LHCN-M2 (cell line): ENCODE measurements around the gene KCNIP4. TPM values are rescaled to one million over a fixed set of nuclear protein-coding genes. Genes with fewer than 3 reads are reported as not detected.

Experiments
- DNase-seq: peaks from one replicate; pipeline ENCODE4 v3.0.0-alpha.2; 2012; ENCODE audit warnings: low read depth
- total RNA-seq: library from RNA; depleted of rRNA; stranded (reverse); fragments of >200 nt; gene quantifications from 2 replicates; pipeline ENCODE4 v1.2.3, GENCODE V29; 2014

The KCNIP4 gene
- total RNA-seq, 1 experiment from 2014 or later, result not detected

GRCh38 chr4:21692241-21692640 is 256.3 kb downstream of the KCNIP4 start:
- no peak for DNase-seq

GRCh38 chr4:21688596-21689265 is 259.8 kb downstream of the KCNIP4 start:
- DNase-seq, result no peak

DNA sequence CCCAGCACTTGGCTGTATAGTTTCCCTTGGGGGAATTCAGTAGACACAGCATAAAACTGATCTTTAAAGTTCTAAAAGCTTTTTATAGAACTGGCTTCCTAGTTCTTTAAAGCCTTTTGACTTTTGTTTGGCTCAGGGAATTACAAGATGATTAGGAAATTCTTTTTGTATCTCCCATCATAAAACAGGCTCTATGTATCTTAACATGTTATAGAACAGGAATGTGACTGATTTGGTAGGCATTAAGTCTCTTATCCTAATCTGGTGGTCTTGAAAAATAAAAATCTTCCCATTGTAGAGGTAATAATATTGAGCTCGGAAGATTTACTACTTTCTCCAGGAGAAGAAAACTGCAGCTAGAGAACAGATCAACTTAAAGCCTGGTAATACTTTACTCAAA is 262.7 kb downstream of the KCNIP4 start:
- no peak for DNase-seq

DNA sequence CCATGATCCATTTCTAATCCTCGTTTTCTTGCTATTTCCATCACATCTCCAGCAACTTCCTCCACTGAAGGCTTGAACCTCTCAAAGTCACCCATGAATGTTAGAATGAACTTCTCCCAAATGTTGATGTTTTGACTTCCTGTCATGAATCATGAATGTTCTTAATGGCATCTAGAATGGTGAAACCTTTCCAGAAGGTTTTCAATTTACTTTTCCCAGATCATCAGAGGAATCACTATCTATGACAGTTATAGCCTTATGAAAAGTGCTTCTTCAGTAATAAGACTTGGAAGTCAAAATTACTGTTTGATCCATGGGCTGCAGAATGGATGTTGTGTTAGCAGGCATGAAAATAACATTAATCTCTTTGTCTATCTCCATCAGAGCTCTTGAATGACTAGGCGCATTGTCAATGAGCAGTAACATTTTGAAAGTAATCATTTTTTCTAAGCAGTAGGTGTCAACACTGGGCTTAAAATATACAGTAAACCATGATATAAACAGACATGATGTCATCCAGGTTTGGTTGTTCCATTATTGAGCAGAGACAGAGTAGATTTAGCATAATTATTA is 268.2 kb downstream of the KCNIP4 start:
- DNase-seq, result no peak

DNA sequence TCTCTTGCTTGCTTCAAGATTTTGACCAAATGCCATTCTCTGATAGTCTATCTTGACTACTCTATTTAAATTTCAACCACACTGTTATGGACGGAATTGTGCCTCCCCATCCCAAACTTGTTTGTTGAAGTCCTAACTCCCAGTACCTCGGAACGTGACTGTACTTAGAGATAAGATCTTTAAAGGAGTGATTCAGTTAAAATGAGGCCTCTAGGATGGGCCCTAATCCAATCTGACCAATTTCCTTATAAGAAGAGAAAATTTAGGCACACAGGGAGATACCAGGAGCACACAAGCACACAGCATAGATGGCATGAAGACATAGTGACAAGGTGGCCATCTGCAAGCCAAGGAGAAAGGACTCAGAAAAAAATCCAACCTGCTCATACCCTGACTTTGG is 269.9 kb downstream of the KCNIP4 start:
- DNase-seq, result no peak

DNA sequence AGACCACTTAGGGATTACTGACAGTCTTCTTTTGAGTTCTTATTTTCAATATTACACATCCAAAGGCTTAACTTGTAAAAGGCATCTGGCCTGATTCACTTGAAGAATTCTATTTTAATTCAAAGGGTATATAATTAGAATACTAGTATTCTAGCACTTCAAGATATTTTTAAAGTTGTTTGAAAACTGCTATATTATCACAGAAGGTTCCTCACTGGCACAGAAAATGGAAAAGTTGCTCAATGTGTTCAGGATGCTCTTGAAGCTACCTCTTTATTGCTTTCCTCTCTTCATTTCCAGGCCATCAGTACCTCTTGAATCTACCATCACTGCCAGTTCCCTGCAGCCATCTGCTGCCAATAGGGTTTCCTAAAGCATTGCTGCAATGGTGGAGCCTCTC is 271.4 kb downstream of the KCNIP4 start:
- DNase-seq, result no peak

DNA sequence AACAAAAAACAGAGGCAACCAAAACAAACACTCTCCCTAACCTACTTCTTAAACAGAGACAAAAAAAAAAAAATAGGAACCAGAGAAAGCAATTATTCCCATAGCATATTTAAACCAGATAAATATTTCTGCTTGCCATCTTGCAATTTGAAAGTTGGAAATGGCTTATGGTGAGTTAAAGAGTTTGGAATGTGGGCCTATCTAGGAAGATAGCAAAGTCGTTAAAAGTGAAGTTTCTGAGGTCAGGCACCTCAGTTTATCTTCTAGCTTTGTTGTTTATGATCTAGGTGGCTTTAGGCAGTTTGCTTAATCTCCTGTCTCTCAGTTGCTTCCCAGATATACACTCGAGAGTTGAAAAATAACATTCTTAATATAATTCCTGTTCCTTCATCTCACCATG is 284.2 kb downstream of the KCNIP4 start:
- no peak for DNase-seq

DNA sequence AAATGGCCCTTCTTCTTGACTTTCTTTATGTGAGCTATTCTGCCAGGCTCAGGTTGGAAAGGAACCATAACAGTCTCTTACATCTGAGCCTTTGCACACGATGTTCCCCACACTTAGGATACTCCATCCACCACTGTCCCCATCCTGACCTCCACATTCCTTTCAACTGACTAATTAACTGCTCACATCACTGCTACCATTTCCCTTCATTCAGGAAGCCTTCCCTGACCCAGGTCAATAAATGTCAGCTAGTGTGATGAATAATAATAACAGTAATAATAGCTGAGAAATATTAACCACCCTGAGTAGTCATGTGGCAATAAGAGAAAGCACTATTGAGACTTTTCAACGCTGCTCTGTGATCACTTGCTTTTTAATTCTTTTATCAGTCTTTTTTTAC is 291.7 kb downstream of the KCNIP4 start:
- DNase-seq, result peak; percentile 86

GRCh38 chr4:21655031-21655430 is 293.5 kb downstream of the KCNIP4 start:
- no peak for DNase-seq

- no peak for DNase-seq
Observed at GRCh38 chr4:21652508-21653231, 295.9 kb downstream of the KCNIP4 start.

DNA sequence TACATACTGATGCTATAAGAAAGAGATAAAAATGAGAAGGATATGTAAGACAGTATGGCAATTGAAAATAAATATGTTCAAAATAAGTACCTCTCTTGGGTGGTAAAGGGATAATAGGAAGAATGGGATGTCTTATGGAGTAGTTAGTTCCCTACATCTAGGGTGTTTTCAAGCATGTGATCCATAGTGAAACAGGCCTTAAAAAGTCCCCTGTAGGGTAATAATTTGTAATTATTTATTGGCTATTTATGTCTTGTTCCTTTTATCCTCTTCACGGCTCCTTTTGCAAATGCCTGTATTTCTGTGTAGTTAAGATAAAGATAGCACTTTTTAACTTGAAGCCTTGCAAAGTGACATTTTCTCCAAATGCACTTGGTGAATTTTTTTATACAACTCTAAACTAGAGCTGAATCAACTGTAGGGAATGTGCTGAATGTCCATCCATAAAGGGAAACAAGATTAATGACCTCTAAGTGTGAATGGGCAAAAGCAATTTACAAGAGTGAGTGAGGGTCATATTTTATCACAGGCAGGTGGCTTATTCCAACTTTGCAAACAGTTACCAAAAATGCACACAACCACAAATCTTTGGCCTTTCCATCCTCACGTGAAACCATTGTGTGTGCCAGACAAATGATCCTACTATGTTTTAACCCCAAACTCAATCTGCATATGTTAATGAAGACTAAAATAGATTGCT is 299.0 kb downstream of the KCNIP4 start:
- no peak for DNase-seq

DNA sequence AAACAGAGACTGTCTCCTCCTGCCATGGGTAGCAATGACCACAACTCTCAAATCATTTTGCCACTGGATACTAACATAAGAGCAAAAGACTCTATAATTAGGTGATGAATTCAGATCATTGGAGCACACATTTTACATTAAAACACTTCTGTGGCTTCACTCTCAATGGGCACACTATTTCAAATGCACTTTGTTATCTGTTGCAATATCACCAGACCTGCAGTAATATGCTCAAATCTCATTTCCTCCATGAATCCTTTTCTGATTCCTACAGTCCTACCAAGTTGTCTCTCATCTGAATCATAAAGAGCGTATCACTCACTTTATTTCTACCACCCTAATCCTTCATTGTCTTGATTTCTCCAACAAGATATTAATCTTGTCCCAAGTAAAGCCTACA is 302.8 kb downstream of the KCNIP4 start:
- DNase-seq, result no peak

DNA sequence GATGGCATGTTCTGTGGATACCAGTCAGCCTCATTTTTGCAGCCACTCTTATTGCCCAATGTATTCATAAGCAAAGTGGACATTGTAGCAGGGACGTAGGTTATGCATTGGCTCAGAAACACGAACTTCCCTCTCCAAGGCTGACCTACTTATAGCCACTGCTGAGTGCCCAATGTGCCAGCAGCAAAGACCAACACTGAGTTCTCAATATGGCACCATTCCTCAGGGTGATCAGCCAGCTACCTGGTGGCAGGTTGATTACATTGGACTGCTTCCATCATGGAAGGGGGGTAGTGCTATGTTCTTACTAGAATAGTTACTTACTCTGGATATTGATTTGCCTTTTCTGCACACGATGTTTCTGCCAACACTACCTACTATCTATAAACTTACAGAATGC is 306.9 kb downstream of the KCNIP4 start:
- no peak for DNase-seq

DNA sequence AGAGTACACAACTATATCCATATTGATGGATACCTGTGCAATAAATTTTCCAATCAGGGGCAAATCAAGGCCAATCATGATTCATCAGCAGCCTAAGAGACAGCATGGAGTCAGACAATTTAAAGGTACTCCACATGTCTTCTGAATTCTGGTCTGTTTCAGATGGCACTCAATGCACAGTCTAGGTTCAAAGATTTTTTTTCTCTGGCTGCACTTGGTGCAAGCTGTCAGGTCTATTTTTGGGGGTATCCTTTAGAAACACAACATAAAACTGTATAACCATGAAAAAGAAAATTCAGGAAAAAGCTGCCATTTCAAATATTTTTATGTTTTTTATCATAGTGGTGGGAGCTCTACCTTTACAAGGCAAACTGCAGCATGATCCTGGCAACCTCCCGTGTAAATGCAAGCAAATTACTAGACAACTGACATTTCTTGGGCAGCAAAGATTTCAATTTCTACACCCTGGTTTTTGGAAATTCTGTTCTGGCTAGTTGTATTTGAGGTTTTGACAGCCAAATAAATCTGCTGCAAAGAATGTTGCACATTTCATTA is 310.3 kb downstream of the KCNIP4 start:
- DNase-seq, result no peak

- DNase-seq, result no peak
Observed at GRCh38 chr4:21628916-21629610, 319.5 kb downstream of the KCNIP4 start.

DNA sequence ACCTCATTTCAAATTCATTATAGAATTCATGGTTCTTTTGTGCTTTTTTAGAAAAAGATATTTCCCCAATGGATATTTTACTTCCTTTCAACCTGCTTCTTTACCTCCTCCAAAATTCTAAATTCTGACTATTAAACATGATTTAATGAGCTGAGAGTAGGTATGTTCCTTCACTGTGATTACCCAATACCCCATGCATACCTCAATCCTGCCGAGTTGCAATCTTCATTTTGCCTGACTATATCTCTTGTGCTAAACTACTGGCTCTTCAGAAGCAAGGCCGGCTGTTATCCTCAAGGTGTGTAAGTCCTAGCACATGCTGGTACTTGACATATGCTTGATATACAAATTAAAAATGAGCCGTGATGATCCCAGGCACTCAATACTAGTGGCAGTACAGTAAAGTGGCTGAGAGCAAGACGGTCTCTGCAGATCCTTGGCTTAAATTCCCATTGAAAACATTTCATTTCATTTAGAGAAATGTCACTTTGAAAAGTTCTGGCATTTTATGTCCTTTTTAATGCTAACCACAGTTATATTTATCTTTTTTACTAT is 320.4 kb downstream of the KCNIP4 start:
- no peak for DNase-seq

- no peak for DNase-seq
Observed at GRCh38 chr4:21625447-21625846, 323.1 kb downstream of the KCNIP4 start.

GRCh38 chr4:21605006-21605405 is 343.6 kb downstream of the KCNIP4 start:
- DNase-seq, result no peak

DNA sequence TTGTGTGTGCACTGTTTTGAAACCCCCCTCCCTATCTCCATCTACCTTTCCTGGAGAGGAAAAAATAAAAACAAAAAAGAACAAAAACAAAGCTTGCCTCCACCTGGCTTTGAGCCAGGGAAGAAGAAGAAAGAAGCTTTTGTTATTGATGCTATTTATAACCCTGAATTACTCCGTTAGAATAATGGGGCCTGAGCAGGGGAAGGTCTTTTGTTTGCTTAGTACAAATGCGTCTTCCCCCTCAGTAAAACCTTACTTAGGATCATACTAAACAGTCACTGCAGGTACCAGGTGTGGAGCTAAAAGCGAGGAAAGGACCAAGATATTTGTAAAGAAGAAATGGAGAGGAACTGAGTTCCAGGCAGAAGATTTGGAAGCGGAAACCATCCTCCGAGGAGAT is 352.1 kb downstream of the KCNIP4 start:
- no peak for DNase-seq

DNA sequence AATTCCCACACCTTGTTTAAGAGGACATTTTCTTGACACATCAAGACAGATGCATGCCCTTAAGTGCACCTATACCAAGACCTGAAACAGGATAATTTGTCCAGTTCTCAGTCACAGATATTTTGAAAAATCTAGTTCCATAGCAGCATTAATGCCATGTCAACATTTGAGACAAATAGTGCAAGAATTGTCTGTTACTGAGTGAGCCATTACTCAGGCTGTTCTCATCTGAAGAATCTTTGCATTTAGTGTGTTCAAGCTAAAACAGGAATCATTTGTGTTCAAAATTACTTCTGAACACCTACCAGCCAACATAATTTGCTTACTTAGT is 354.9 kb downstream of the KCNIP4 start:
- DNase-seq, result no peak

DNA sequence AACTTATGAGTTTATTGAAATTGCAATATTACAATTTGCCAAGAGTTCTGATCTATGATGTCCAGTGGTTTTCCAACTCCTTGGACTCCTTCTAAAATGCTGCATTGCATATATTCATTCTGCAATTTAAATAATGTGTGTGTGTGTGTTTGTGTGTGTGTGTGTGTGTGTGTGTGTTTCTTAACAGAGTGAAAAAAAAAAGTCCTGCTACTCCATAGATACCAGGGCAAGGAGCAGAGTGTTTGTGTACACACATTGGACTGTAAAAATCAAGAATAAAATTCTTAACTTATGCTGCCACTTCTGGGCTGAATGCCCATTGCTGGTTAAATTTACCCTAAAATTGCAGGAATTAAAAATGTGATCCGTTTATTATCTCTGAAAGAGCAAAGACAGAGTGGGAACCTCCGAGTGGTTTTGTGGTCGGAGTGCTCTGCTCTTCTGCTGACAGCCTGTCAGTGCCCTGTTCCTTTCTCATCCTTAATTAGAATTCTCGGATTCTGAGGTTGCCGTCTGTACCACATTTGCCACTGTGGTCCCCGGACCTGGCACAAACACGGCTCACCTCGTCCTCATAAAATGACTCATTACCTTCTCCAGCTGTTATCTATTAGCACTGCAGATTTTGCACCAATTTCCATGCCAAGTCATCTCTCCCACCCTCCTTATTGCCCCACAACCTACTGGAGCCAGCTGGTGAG is 355.5 kb downstream of the KCNIP4 start:
- peak; percentile 41 for DNase-seq
